Activated CD8-positive, alpha-beta memory T cell treated with anti-CD3 and anti-CD28 coated beads, Interleukin-2, amount 50 U/mL, for 1 hour (primary cell): Measurements from ENCODE around the gene FAM240A.
"Not testable (repeated sequence)": the region's sequence is repeated elsewhere in the genome, so short reads cannot be mapped to it uniquely, and the experiment has no call there.

Experiments used
- DNase-seq: peaks from one replicate; pipeline ENCODE4 v3.0.0-alpha.2; 2020; ENCODE audit errors: extremely low read depth

Gene FAM240A

GRCh38 chr3:46586738-46587246, 25.5 kb upstream of the FAM240A start:
- no peak for DNase-seq

DNA sequence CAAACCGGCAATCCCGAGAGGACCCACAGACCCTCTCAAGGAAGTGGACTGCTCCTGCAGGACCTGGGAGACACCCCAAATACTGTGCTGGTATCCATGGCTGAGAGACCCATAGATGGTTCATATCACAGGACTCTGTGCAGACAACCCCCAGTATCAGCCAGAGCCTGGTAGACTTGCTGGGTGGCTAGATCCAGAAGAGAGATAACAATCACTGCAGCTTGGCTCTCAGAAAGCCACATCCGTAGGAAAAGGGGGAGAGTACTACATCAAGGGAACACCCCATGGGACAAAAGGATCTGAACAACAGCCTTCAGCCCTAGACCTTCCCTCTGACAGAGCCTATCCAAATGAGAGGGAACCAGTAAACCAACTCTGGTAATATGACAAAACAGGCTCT, 25.1 kb upstream of the FAM240A start:
- DNase-seq = not testable (repeated sequence)

DNA sequence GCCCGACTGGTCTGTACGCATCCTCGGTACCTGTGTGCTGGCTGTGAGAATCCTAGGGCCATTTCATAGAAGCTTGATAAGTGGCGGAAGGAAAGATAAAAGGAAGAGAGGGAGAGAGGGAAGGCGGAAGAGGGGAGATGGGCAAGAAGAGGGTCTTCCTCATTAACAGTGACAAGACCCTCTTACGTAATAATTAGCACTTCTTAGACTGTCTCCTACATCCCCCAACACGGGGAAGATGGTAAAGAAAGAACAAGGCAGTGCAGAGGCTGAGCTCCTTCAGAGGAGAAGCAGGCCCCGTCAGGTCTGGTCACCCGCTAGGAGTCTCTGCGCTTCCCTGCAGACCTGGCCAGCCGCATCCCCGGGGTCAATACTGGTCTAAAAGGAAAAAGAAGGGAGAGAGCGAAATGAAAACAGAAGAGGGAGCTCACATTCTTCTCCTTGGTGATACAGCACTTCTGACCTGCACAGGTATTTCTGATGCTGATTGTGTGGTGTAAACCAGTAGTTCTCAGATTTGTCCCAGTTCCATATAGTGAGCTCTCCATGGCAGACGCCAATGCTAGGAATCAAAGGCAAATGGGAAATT, 19.0 kb upstream of the FAM240A start:
- DNase-seq = no peak

GRCh38 chr3:46593979-46594378, 18.3 kb upstream of the FAM240A start:
- DNase-seq = no peak

DNA sequence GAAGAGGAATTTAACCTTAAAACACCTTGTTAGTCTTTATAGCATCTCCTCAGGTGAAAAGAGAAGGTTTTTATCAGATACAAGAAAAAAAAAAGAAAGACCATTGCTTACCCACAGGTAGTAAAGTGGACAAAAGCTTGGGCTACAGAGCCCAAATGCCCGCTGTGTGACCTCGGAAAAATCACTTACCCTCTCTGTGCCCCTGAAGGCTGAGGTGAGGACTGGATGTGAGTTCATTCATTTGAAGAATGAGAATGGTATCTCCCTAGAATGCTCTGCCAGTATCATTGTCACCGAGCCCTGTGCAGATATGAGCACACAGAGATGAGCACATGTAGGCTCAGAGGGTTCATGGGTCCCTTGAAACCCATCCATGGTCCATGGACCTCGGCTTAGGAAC, 17.6 kb upstream of the FAM240A start:
- DNase-seq = no peak

- DNase-seq = no peak
Observed at GRCh38 chr3:46595819-46596314, 16.5 kb upstream of the FAM240A start.

DNA sequence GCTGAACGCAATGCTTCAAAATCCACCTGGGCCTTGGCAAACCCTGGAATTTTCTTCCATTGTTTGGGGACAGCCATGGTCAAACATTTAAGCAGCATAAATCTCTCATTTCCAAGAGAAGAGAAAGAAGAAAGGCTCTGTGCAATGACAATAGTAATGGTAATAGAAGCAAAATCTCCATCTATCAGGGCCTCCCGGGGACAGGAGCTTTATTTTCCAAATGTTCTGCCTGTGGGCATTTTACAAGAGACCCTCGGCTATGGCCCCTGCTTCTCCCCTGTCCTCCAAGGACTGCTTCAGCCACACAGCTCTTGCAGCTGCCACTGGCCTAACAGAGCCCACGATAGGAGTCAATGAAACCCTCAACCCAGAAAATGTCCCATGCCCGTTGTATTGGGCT, 12.7 kb upstream of the FAM240A start:
- DNase-seq = no peak

DNA sequence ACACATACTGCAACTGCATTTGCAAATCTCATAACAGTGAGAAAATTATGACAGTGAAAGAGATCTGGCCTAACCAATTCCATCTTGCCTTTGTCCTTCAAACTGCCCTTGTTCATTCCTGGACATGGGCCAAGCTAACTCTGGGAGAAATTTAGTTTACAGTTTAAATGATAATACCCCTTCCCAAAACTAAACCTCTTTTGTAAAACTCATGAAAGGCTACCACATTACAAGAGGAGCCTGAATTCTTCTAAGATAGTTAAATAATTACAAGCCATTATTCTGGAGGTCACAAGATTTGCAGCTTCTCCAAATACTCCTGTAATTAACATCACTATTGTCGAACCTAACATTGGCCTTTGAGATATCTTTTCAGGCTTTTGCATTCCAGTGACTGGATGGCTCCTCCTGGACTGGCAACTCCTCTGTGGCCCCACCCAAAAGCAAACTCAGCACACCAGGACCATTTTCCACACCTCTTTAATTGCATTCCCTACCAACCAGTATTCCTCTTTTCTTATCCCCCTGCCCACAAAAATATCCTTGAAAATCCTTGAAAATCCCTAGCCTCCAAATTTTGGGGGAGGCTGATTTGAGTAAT, 8.8 kb upstream of the FAM240A start:
- no peak for DNase-seq

GRCh38 chr3:46604127-46604526, 8.2 kb upstream of the FAM240A start:
- no peak for DNase-seq

DNA sequence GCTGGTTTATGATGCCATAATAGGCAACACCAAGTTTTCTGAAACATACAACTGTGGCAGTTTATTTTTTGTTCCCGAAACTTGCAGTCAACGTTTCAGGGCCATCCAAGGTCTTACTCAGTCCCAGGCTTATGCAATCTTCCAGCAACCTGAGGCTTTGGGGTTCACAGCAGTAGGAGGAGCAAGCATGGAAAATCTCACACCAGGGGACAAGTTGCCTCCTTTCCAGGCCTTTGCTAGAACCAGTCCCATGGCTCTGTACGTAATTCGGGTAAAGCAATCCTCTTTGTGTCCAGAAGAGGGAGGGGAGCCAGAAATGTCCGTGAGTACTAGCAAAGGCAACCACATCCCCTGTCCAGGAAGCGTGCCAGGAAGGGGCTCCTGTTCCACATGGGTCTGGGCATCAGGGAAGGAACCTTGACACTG, 4.7 kb upstream of the FAM240A start:
- no peak for DNase-seq

DNA sequence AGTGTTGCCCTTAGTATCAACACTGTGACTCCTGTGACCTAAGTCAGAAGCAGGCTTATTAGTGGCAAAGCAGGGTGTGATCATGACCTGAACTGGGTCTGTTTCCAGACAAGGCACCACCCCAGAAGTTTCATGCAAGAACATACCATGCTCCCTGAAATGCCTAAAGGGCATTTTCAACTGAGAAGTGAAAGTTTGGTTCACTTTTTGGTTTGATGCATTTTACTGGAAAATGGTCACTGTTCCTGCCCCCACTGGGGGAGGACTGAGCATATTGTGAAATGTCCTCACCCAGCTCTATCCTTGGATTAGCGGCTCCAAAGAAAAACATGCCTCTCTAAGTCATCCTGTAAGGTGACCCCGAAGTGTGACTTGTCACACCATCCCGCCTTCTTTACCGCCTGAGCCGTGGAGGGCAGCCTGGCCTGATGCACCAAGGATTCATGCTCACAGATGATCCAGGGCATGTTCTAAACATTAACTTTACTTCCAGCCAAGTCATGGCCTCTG, 3.1 kb upstream of the FAM240A start:
- DNase-seq = no peak

GRCh38 chr3:46609944-46610722, 2.2 kb upstream of the FAM240A start:
- no peak for DNase-seq

DNA sequence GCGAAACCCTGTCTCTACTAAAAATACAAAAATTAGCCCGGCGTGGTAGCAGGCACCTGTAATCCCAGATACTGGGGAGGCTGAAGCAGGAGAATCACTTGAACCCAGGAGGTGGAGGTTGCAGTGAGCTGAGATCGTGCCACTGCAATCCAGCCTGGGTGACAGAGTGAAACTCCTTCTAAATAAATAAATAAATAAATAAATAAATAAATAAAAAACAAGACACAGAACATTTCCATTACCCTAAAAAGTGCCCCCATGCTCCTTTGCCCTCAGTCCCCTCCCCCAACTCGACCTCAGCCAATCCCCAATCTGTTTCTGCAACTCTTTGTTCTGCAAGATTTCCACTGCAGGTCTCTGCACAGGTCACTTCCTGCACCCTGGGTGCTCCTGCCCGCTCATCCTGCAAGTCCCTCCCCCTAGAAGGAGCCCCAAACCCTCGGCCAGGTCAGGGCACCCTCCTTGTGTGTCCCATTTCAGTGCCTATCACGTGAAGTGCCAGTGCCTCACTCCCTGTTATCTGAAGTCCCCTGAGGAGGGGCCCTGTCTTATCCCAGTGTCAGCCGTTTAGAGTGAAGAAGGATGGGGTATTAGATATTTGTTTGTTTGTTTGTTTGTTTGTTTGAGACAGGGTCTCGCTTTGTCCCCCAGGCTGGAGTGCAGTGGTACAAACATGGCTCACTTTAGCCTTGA, 1.1 kb downstream of the FAM240A start:
- no peak for DNase-seq

- no peak for DNase-seq
Observed at GRCh38 chr3:46614431-46614830, 2.1 kb downstream of the FAM240A start.

DNA sequence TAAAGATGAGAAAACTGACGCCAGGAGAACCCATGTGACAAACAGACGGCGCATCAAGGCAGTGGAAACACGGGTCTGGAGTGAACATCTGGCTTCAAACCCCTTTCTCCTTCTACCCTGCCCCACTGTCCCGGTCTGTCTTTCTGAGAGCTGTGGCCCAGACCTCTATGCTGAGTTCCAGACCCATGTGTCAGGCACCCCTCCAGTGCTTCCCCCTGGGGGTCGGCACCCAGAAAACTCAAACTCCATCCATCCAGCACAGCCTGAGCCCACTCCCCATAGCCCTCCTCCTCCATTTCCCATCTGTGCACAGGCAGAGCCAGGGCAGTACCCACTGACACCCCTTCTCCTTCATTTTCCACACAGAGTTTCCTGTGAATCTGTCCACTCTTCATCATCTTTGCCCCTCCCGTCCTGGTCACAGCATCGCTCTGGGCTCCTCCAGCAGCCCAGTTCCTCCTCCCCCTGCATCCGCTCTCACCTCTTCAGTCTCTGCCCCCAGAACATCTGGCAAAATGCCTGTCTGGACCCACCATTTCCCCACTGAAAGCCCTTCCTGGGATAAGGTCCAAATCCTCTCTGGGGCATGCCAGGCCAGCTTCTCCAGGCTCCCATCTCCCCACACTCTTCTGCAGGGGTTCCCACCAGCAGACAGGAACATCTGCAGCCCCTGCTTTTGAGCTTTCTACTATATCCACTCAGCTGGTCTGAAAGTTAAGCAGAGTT, 2.9 kb downstream of the FAM240A start:
- DNase-seq = no peak

DNA sequence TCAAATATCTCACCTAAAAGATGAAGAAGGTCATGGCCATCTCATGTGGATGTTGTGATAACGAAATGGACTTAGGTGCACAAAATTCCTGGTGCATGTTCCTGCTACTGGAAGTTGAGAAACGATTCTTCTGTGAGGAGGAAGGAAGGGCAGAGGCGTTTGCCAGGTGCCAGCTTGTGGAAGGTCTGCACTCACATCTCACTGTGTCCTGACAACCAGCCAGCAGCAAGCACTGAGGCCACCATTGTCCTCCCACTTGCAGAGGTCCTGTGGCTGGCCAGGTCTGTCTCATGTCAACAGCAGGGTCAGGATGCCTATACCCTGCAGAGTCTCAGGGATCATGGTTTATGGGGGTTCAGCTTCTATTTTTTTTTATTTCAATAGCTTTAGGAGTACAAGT, 3.7 kb downstream of the FAM240A start:
- no peak for DNase-seq

DNA sequence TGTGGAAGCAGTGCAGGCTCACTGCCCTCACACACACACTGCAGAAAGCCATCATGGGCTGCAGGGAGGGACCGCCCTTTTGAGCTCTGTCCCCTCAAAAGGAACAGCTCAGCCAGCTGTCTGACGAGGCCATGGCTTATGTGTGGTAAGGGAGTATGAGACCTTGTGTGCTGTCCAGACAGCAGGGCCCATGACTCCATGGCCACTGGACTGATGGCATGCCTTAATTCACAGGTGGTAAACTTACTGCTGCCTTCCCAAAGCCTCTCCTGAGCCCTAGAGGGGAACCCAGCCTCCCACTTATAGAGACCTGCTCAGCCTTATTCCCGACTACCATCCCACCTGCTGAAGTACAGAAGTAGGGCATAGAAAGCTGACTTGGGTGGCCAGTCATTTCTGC, 5.6 kb downstream of the FAM240A start:
- DNase-seq = no peak

DNA sequence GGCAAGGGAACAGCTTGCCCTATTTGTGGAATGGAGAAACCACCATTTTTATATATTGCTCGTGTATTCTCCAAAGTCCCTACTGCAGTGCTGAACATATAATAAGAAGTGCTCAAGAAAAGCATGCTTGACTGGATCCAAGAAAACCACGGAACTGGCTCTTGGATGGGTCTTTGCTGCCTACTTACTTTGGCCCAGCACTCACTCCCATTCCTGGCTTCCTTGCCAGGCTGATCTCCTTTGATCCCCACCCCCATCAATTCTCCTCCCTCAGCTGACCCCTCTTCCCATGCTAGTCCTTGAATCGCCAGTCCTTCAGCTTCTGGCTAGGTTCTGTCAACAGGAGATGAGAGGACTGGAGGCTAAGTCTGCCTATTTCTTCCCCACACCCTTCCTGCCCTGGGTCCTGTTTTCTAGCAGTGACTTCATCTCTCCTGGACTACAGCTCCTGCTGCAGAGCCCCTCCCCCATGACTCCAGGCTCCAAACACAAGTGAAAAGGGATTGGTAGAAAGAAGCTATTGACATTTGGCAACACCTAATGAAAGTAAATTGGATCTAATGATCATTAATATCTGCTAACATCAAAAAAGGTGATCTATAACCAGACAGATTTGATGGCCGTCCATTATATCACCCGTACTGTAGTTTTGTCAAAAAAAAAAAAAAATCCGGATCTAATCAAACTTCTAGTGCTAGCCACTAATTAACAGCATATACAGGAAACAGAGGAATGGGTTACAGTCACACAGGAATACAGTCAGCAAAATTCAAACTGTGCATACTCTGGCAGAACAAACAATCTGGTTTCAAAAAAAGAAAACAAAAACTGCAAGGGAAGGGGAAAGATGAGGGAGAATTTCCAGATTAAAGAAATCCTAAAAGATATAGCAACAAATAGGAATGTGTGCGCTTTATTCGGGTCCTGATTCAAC, 7.8 kb downstream of the FAM240A start:
- DNase-seq = no peak

DNA sequence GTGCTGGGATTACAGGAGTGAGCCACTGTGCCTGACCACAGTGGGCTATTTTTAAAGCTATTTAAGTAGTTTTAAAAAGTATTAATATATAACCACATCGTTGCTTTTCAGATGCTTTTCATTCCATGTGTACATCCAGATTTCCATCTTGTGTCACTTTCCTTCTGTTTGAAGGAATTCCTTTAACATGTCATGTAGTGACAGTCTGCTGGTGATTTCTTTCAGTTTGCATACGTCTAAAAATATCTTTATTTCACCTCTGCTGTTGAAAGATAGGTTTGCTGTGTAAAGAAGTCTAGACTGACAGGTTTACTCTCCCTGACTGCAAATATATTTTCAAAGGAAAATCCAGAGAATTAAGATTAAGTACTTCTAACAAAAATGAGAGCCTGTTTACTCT, 12.2 kb downstream of the FAM240A start:
- DNase-seq = no peak

GRCh38 chr3:46624975-46625490, 12.7 kb downstream of the FAM240A start:
- no peak for DNase-seq
